PC-3 (cell line): ENCODE measurements around the gene PPP1R1C.

Source experiments
- CTCF ChIP-seq: fragments of 300-600 bp; sonication (generic); conservative IDR thresholded peaks from 2 replicates; pipeline ENCODE4 v1.5.1; 2017; ENCODE audit warnings: antibody characterized with exemption, low read depth, mild to moderate bottlenecking, low read length
- EZH2 ChIP-seq: fragments of 300-600 bp; sonication (generic); IDR thresholded peaks from one replicate; pipeline ENCODE4 v1.6.1; 2017; ENCODE audit warnings: antibody characterized with exemption, mild to moderate bottlenecking, low read length; ENCODE audit not compliant: unreplicated experiment
- EZH2phosphoT487 ChIP-seq: fragments of 300-600 bp; sonication (generic); IDR thresholded peaks from 2 replicates; pipeline ENCODE4 v1.6.1; 2018; ENCODE audit warnings: mild to moderate bottlenecking, antibody characterized with exemption, low read length, borderline replicate concordance

- TF ChIP-seq CTCF (no peak), EZH2 (no peak), EZH2phosphoT487 (no peak)
These were observed 103.1 kb downstream of the PPP1R1C start for GRCh38 chr2:182088681-182089320.
